GM13977 (cell line): ENCODE results near the gene RAD51B.

Source experiments
- DNase-seq: peaks from one replicate; pipeline ENCODE4 v3.0.0; 2012; ENCODE audit warnings: low spot score
- CTCF ChIP-seq: IDR thresholded peaks from 2 replicates; pipeline ENCODE4 v1.5.1; 2012; ENCODE audit warnings: mild to moderate bottlenecking, control low read depth; ENCODE audit not compliant: insufficient read depth; ENCODE audit errors: extremely low read depth, missing control alignments
- in situ Hi-C: fragments of 300-500 bp; cut with MboI; formaldehyde crosslinking; loops from one replicate; pipeline ENCODE4 v1.12.0; 2022; ENCODE audit warnings: low sequenced_read_pairs, low pct_unique_long_range_greater_than_20kb, mixed read lengths, inconsistent platforms; ENCODE audit not compliant: unreplicated experiment

The RAD51B gene

GRCh38 chr14:68539241-68539737 lies 719.7 kb downstream of the RAD51B start:
- TF ChIP-seq CTCF = no peak
- DNase-seq = no peak
- in situ Hi-C loops = no loop called here

GRCh38 chr14:68539789-68540188 lies 720.2 kb downstream of the RAD51B start:
- TF ChIP-seq CTCF = no peak
- in situ Hi-C loops = no loop called here
- no peak for DNase-seq

- TF ChIP-seq CTCF = no peak
- DNase-seq = no peak
- in situ Hi-C loops = no loop called here
Observed at GRCh38 chr14:68541178-68541896, 721.8 kb downstream of the RAD51B start.

GRCh38 chr14:68542346-68542745 lies 722.8 kb downstream of the RAD51B start:
- no peak for TF ChIP-seq CTCF
- in situ Hi-C loops = no loop called here
- no peak for DNase-seq

- no peak for TF ChIP-seq CTCF
- in situ Hi-C loops = no loop called here
Observed at GRCh38 chr14:68543516-68543915, 723.9 kb downstream of the RAD51B start.

GRCh38 chr14:68544081-68544892 lies 724.7 kb downstream of the RAD51B start:
- no peak for DNase-seq
- TF ChIP-seq CTCF = no peak
- in situ Hi-C loops = no loop called here

More at GRCh38 chr14:68543516-68543915, 723.9 kb downstream of the RAD51B start:
- DNase-seq = no peak
